Panc1 (cell line): ENCODE data around the gene SSH2. TPM values are rescaled to one million over a fixed set of nuclear protein-coding genes. Genes with fewer than 3 reads are reported as not detected.

Source experiments
- ATAC-seq: fragments of 200-7000 bp; cut with Tn5 transposase; 2 replicates; pipeline ENCODE4 v1.9.1; 2020; ENCODE audit warnings: mild to moderate bottlenecking, moderate library complexity
- BruUV-seq: library from RNA; stranded (reverse); fragments of 400-500 nt; replicated peaks from 2 replicates; lab custom pipeline; 2021; lab: Mats Ljungman, UMichigan
- CTCF ChIA-PET: fragments of 300-600 bp; sonication (Branson Sonifier 250); formaldehyde crosslinking; loops from one replicate; lab custom pipeline; 2022; ENCODE audit warnings: antibody characterized with exemption; lab: Charles Lee
- POLR2A ChIA-PET: fragments of 300-600 bp; sonication (Branson Sonifier 250); formaldehyde crosslinking; loops from one replicate; lab custom pipeline; 2022; ENCODE audit warnings: antibody characterized with exemption; lab: Charles Lee
- DNase-seq: peaks from one replicate; pipeline ENCODE4 v3.0.0-alpha.2; 2010; ENCODE audit warnings: low read depth, low spot score
- H3K27ac ChIP-seq: 2 replicates; pipeline ENCODE4 v1.5.1; 2011; ENCODE audit warnings: mild to moderate bottlenecking, low read length, inconsistent platforms
- H3K27me3 ChIP-seq: fragments of 200-500 bp; sonication (Bioruptor generic); 2 replicates; pipeline ENCODE4 v1.6.0; 2014; ENCODE audit warnings: low read length, inconsistent platforms; ENCODE audit not compliant: control insufficient read depth, insufficient read depth
- H3K36me3 ChIP-seq: fragments of 200-500 bp; sonication (Bioruptor generic); 2 replicates; pipeline ENCODE4 v1.5.1; 2014; ENCODE audit warnings: inconsistent platforms, mild to moderate bottlenecking, low read length, moderate library complexity; ENCODE audit not compliant: control insufficient read depth, insufficient read depth
- H3K4me1 ChIP-seq: 2 replicates; pipeline ENCODE4 v1.5.1; 2011; ENCODE audit warnings: inconsistent platforms, mild to moderate bottlenecking, low read length, moderate library complexity; ENCODE audit not compliant: control insufficient read depth, insufficient read depth
- H3K4me3 ChIP-seq, 2 experiments: 2 replicates each; pipeline ENCODE4 v1.5.1; 2011 to 2012; ENCODE audit warnings: low read depth in 2 of 2, low read length in 2 of 2, mild to moderate bottlenecking in 2 of 2, inconsistent platforms in 1 of 2, moderate library complexity in 1 of 2
- H3K9me3 ChIP-seq: fragments of 200-500 bp; sonication (Bioruptor generic); 2 replicates; pipeline ENCODE4 v1.5.1; 2014; ENCODE audit warnings: low read depth, mild to moderate bottlenecking, inconsistent platforms, low read length, moderate library complexity; ENCODE audit not compliant: control insufficient read depth, insufficient read depth
- POLR2AphosphoS5 ChIP-seq: IDR thresholded peaks from 2 replicates; pipeline ENCODE4 v1.6.1; 2012; ENCODE audit warnings: mild to moderate bottlenecking, low read depth, low read length, moderate library complexity
- SIN3A ChIP-seq: IDR thresholded peaks from 2 replicates; pipeline ENCODE4 v1.6.1; 2012; ENCODE audit warnings: low read depth, mild to moderate bottlenecking, low read length, moderate library complexity, borderline replicate concordance; ENCODE audit not compliant: insufficient read depth
- TCF7L2 ChIP-seq: IDR thresholded peaks from 2 replicates; pipeline ENCODE4 v1.6.1; 2011; ENCODE audit warnings: mild to moderate bottlenecking, low read depth, low read length, inconsistent platforms
- in situ Hi-C: cut with HindIII; loops from 2 replicates; pipeline ENCODE4 v1.10.0; 2016; ENCODE audit warnings: low sequenced_read_pairs, low pct_unique_long_range_greater_than_20kb
- intact Hi-C: fragments of 100-400 bp; cut with micrococcal nuclease; formaldehyde crosslinking; loops from one replicate; pipeline ENCODE4 v1.10.0; 2022; ENCODE audit not compliant: unreplicated experiment
- total RNA-seq: library from RNA; stranded (reverse); gene quantifications from one replicate; pipeline ENCODE4 v1.2.1, GENCODE V29; 2021; ENCODE audit not compliant: unreplicated experiment
- TF ChIP-seq, protein P1 (sequence below): fragments of 450-650 bp; IDR thresholded peaks from 2 replicates; pipeline ENCODE4 v1.5.1; 2017; ENCODE audit warnings: mild to moderate bottlenecking

The SSH2 gene
- total RNA-seq, 1 experiment from 2014 or later: 30.6 TPM

DNA sequence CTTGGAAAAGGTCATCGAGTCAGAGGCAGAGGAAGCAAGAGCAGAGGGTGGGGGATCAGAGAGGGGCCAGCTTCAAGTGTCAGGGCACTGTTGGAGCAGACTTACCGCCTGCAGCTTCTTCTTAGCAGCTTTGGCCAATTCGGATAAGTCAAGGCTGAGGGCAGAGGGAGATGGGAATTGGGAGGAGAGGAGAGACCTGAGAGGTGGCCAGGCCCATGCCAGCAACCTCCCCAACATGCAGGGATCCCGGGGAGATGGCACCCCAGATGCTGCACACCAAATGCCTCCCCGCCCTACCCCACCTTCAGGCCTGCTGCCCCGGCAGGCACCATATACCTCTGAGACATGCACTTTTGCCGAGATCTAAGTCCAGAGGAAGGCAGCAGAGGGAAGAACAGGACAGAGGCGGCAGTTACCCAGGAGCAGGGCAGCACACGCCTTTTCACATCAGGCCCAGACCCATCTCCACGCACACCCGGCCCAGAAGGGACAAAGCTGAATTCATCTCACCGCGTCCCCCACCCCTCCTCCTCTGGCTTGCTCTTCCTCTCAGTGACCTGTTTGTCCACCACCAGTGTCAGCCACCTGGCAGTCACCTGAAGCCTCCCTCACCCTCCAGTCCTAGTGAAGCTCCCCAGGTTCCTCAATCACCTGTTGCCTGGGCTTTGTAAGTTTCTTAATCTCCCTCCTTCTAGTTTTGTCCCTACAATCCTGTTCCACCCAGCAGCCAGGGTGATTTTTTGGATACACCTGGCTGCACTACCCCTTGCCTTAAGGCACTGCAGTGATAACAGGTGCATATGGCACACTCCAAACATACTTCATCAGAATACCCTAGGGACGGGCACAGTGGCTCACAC is 351.2 kb downstream of the SSH2 start:
- in situ Hi-C loops: no loop called here

DNA sequence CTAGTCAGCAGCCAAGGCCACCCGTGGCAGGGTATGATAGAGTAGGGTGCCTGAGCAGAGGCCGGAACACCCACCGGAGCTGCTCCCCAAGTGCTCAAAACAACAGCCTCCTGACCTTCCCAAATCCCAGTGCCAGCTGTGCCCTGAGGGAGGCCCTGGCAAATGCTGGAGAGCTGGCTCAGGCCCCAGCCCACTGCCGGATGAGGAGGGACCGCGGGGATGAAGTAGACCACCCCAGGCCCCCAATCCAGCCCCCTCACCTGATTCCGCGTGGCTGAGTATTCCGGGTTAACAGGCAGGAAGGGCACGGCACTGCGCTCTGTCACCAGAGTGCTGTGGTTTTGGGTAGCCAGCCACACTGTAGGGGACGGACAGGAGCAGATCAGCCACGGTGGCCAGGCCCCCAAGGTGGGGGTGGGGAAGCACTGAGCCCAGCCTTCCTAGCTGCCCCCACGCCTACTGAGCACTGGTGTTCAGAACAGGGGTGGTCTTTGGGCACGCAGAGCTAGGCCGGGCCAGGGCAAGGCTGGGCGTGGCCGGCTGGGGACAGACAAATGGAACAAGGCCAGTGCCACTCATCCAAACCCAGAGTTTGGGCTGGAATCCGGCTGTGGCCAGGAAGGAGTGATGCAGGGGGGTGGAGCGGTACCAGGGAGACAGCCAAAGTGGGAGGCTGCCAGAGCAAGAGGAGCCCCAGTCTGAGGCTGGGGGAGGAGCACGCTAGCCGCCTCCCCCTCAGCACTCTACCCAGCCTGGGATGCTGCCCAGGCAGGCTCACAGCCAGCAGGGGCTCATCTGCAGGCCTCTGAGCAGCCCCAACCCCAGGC is 352.4 kb downstream of the SSH2 start:
- ChIA-PET POLR2A (no interaction called here), CTCF (no interaction called here)
- no peaks in the 10 kb centered on the region for H3K9me3 ChIP-seq
- no peak overlapping the region for H3K4me3 ChIP-seq
- BruUV-seq: no TSS peak
- no peak overlapping the region for H3K27ac ChIP-seq
- TF ChIP-seq POLR2AphosphoS5 (no peak), SIN3A (no peak), TCF7L2 (no peak)
- TF ChIP-seq, protein P1, sequence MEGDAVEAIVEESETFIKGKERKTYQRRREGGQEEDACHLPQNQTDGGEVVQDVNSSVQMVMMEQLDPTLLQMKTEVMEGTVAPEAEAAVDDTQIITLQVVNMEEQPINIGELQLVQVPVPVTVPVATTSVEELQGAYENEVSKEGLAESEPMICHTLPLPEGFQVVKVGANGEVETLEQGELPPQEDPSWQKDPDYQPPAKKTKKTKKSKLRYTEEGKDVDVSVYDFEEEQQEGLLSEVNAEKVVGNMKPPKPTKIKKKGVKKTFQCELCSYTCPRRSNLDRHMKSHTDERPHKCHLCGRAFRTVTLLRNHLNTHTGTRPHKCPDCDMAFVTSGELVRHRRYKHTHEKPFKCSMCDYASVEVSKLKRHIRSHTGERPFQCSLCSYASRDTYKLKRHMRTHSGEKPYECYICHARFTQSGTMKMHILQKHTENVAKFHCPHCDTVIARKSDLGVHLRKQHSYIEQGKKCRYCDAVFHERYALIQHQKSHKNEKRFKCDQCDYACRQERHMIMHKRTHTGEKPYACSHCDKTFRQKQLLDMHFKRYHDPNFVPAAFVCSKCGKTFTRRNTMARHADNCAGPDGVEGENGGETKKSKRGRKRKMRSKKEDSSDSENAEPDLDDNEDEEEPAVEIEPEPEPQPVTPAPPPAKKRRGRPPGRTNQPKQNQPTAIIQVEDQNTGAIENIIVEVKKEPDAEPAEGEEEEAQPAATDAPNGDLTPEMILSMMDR: no peak
- ATAC-seq (no peak), DNase-seq (no peak)
- no peaks in the 10 kb centered on the region for H3K4me1 ChIP-seq
- no peaks in the 10 kb centered on the region for H3K27me3 ChIP-seq
- intact Hi-C loops (no loop called here), in situ Hi-C loops (no loop called here)
- 0 out of 2 replicates have a peak, but pooled peaks cover 2% of the 10 kb centered on the region for H3K36me3 ChIP-seq

More for the DNA sequence above, 351.2 kb downstream of the SSH2 start:
- no peaks in the 10 kb centered on the region for H3K4me1 ChIP-seq
- no peak for ATAC-seq
- H3K4me3 ChIP-seq: no peak overlapping the region
- POLR2A ChIA-PET: no interaction called here
- BruUV-seq: no TSS peak
- 0 out of 2 replicates have a peak, but pooled peaks cover 2% of the 10 kb centered on the region for H3K36me3 ChIP-seq
- DNase-seq: no peak
- H3K27me3 ChIP-seq: no peaks in the 10 kb centered on the region
- CTCF ChIA-PET: no interaction called here
- H3K9me3 ChIP-seq: no peaks in the 10 kb centered on the region
- intact Hi-C loops: no loop called here
- no peak overlapping the region for H3K27ac ChIP-seq
- TF ChIP-seq POLR2AphosphoS5 (no peak), TCF7L2 (no peak), SIN3A (no peak)
- TF ChIP-seq, protein P1: no peak

DNA sequence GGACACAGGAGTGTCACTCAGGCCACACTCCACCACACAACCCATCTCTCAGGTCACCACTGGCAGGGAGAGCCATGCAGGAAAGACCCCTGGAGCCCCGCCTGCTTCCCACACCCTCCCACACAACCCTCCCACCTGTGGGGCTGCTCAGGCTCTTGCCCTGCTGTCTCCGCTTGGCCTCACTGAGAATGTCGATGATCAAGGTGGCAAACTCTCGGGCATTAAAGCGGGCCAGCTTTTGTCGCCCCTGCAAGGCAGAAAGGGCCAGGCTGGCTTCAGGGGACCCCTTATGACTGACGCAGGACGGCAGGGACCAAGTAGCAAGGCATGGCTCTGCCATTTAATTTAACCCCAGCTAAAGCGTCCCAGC is 353.0 kb downstream of the SSH2 start:
- POLR2A ChIA-PET: no interaction called here
- in situ Hi-C loops: no loop called here

More for the DNA sequence above, 353.0 kb downstream of the SSH2 start:
- intact Hi-C loops: no loop called here
- CTCF ChIA-PET: interaction anchor here (0.5 kb wide), 1 partner anchor 225 kb away, joined by 8 read pairs; no protein-coding TSS in a partner anchor
- H3K36me3 ChIP-seq: 0 out of 2 replicates have a peak, but pooled peaks cover 2% of the 10 kb centered on the region
- H3K4me3 ChIP-seq: no peak overlapping the region
- H3K27me3 ChIP-seq: no peaks in the 10 kb centered on the region
- ATAC-seq (no peak), DNase-seq (no peak)
- no peaks in the 10 kb centered on the region for H3K4me1 ChIP-seq
- BruUV-seq: no TSS peak
- no peak for TF ChIP-seq TCF7L2
- TF ChIP-seq, protein P1: no peak
- no peak for TF ChIP-seq SIN3A
- TF ChIP-seq POLR2AphosphoS5: no peak
- no peaks in the 10 kb centered on the region for H3K9me3 ChIP-seq
- no peak overlapping the region for H3K27ac ChIP-seq
